Hematopoietic multipotent progenitor cell treated with erythropoietin and hydrocortisone succinate and interleukin-3 and kit ligand, for 6 days (in vitro differentiated cells): ENCODE measurements around the gene BRICD5.
"Not testable (repeated sequence)": the region's sequence is repeated elsewhere in the genome, so short reads cannot be mapped to it uniquely, and the experiment has no call there.

Source experiments
- DNase-seq: peaks from one replicate; pipeline ENCODE4 v3.0.0-alpha.2; 2015

Gene BRICD5

DNA sequence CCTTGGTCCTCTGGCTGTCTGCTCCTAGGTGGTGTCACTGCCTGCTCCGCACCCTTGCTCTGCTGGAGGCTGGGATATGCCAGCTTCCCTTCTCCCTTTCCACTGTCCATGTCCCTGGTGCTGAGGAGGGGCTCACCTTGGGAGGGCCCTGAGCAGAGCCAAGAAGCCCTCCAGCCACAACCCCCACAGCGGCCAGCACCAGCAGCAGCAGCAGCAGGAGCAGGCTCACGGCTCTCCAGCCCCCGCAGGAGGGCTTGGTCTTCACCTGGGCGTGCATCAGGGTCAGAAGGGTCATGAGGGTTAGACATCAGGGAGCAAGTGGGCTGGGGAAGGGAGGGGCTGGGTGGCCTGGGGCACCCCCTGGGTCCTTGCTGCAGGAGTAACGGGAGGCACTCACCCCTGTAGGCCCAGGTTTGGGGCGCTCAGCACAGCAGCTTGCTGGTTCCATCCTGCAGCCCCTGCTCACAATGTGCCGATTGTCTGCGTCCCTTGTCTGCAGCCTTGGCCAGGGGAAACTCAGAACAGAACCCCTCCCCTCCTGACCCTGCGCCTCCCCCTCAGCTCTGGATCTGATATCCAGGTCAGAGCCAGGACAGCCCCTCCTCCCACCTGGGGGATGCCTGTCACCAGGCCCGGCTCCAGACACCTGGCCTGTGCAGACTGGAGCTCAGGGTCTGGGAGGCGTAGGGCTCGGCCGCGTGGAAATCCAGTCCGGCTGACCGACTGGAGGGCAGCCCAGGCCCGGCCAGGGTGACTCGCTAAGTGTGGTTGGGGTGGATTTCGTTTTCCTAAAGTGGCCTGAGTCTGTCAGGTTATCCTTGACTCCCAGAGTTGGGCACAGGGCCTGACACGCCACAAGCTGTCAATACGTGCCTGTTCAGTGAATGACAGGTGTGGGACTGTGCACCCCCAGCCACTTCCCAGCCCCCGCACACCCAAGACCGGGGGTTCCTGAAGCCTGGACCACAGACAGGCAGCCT, at the start of gene BRICD5:
BRICD5 (minus strand) TSS at position 478 of the 980 bp plus-strand sequence; CDS start at position 448, 30 bp downstream.
- DNase-seq, result no peak

- no peak for DNase-seq
These were observed 49.6 kb upstream of the BRICD5 start for GRCh38 chr16:2260250-2260649.

- not testable (repeated sequence) for DNase-seq
These were observed 47.9 kb upstream of the BRICD5 start for GRCh38 chr16:2258530-2258929.

DNA sequence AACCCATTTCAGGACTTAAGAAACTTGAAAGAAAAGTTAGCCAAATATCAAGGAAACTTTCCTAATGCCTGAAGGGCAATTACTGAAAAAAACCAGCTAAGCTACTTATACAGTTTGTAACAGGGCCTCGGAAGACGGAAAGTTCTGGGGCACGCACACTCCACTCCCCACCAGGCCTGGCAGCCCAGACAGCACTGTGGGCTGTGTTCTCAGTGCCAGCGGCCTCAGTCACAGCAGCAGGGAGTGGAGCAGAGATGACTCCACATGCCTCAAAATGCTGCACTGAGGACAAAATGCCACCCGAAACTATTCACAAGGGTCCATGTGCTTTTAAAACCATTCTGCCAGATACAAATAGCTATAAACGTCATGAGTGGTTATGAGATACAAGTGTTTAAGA, 47.1 kb upstream of the BRICD5 start:
- DNase-seq, result no peak

GRCh38 chr16:2256531-2257140, 46.0 kb upstream of the BRICD5 start:
- no peak for DNase-seq

DNA sequence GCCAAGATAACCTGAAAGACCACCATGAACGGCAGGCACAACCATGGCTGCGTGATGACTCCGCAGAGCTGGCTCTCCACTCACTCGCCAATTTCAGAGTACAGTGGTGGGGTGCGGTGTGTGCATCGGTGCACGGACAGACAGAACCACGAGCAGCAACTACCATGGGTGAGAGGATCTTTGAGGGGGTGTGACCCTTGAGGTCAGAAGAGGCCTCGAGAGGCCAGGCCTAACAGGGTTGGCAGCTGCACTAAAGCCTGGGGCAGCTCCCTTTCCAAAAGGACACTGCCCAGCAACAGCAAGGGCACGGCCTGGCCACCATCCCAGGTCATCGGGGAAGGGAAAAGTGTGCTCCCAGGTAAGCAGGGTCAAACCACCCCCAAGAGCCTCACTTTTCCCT, 42.6 kb upstream of the BRICD5 start:
- no peak for DNase-seq

DNA sequence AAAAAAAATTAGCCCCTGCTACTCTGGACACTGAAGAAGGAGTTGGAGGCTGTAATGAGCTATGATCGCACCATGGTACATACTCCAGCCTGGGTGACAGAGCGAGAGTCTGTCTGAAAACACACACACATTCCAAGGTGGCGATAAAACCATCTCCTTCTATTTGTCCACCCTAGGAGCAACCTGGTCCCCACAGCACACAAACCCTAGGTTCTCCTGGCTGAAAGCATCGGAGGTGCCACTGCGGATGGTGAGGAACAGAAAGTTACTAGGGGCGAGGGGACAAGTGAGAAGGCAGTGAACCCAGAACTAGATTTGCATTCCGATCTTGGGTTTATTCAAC, 42.1 kb upstream of the BRICD5 start:
- DNase-seq, result no peak

- peak; percentile 97 for DNase-seq
These were observed 40.8 kb upstream of the BRICD5 start, which contains the start of gene ECI1 for GRCh38 chr16:2251296-2252111. Gene ECI1 (minus strand): TSS chr16:2251587. CDS start chr16:2251566, 21 bp downstream.

DNA sequence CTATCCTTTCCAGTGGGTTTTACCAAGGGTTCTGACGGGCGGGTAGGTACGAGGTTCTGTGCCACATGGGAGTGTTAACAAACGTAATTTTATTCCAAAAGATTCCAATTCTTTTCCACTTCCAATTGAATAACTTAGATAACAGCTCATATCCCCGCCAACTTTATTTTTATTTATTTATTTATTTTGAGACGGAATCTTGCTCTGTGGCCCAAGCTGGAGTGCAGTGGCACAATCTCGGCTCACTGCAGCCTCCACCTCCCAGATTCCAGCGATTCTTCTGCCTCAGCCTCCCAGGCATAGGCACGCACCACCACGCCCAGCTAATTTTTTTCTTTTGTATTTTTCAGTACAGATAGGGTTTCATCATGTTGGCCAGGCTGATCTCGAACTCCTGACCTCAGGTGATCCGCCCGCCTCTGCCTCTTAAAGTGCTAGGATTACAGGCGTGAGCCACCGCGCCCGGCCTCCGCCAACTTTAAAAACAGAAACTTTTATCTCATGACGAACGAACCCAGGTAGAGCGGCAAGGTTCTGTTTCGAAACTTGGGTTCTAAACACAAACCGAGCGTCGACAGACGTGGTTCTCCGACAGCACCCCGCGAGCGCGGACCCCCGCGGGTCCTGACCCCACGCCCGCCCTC, 40.1 kb upstream of the BRICD5 start:
- DNase-seq, result peak; percentile 56

DNA sequence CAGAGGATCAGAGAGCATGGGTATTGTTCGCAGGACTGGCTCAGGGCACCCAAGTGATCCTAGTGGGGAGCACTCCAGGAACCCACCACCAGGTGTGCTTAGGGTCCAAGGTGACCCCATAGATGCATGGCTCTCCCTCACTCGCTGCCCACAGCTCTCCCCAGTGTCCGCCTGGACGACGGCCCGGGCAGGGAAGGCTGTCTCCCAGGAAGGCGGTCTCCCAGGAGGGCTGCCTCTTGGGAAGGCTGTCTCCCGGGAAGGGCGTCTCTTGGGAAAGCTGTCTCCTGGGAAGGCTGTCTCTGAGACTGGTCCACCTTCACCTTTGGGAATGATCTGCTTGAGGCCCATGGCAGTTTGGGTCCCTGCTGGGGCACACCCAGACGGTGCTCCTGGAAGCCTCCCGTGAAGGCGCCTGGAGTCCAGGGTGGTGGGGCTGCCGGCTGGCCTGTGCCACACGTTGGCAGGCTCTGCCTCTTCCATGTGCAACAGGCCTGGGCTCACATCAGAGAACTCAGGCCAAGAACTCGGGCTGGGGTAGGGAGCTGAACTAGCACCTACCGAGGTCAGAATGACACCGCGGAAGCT, 35.7 kb upstream of the BRICD5 start:
- no peak for DNase-seq

- DNase-seq, result no peak
These were observed 34.5 kb upstream of the BRICD5 start for GRCh38 chr16:2244926-2245795.

DNA sequence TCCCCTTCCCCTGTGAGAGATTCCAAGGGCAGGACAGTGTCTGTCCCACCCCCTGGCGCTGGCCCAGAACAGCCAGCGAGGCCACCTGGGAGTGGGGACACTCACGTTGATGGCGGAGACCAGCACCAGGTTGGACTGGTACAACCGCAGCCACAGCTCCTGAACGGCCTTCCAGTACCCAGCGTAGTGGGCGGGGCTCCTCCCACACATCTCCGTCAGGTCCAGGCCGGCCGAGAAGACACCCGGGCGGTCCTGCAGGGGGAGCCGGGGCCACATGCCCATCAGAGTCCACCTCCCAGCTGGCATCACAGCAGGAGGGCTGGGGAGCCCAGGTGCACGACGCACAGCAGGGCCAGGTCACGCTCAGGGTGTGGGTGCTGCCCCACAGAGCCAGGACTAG, 33.6 kb upstream of the BRICD5 start:
- DNase-seq, result no peak

GRCh38 chr16:2243781-2244180, 33.1 kb upstream of the BRICD5 start:
- no peak for DNase-seq

GRCh38 chr16:2243031-2243528, 32.4 kb upstream of the BRICD5 start:
- peak; percentile 16 for DNase-seq

DNA sequence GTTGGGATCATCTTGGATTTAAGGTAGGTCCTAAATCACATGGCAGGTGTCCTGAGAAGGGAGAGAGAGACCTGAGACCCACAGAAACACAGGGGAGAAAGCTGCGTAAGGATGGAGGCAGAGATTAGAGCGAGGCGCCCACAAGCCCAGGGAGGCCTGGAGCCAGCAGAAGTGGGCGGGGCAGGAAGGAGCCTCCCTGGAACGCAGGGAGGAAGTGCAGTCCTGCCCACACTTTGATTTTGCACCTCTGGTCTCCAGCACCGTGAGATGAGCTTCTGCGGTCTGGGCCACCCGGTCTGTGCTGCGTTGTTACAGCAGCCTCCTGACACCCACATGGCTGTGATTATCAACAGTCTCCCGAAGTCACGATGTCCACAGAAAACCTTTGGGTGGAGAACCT, 31.9 kb upstream of the BRICD5 start:
- no peak for DNase-seq

DNA sequence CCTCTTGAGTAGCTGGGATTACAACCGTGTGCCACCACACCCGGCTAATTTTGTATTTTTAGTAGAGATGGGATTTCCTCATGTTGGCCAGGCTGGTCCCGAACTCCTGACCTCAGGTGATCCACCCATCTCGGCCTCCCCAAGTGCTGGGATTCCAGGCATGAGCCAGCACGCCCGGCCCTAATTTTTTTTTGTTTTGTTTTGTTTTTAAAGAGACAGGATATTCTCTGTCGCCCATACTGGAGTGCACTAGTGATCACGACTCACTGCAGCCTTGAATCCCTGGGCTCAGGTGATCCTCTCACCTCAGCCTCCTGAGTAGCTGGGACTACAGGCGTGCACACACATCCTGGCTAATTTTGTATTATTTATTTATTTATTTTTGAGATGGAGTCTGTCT, 29.7 kb upstream of the BRICD5 start:
- DNase-seq, result not testable (repeated sequence)

GRCh38 chr16:2238838-2239675, 28.4 kb upstream of the BRICD5 start:
- peak; percentile 22 for DNase-seq

DNA sequence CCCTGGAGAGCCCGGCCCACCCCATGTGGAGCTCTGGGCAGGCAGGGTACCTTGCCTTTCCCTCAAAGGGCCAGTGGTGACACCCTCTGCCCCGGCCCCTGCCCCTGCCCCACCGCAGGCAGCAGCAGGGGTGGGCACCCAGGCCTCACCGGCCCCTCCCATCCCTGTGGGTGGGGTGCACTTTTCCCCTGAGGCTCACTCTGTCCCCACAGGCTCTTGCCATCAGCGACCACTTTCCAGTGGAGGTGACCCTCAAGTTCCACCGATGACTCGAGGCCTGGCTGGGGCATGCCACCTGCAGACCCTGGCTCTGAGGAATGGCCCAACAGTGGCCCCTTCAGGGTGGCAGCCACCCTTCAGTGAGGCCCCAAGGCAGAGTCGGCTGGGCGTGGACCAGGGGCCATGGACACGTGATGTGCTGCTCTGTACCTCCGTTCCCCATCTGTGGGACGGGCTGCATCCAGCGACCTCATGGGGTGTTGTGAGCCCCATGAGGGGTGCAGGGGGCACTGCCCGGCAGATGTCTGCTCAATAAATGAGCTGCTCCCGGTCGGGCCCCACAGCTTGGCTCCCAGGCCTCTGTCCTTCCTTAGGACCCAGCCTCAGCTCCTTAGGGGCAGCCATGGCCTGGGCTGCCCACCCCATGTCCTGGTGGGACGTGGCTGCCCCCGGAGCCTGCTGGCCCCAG, 27.6 kb upstream of the BRICD5 start:
- DNase-seq, result peak; percentile 29

GRCh38 chr16:2237493-2238149, 27.0 kb upstream of the BRICD5 start:
- DNase-seq, result peak; percentile 24
